Keratinocyte (primary cell): ENCODE measurements around the gene KRTAP10-6. TPM values are rescaled to one million over a fixed set of nuclear protein-coding genes. Genes with fewer than 3 reads are reported as not detected.
A peak's percentile ranks its signal among the peaks of the same experiment; 100 is the strongest.
"Not testable (repeated sequence)": the region's sequence is repeated elsewhere in the genome, so short reads cannot be mapped to it uniquely, and the experiment has no call there.

Experiments
- DNase-seq: peaks from one replicate; pipeline ENCODE4 v3.0.0-alpha.2; 2011; ENCODE audit warnings: low read depth, missing footprints, low spot score
- FAIRE-seq: peaks from 2 replicates; lab custom pipeline; 2011; peaks lifted over from hg19 to GRCh38; lab: Jason Lieb, UNC
- H2AFZ ChIP-seq: 2 replicates; pipeline ENCODE4 v1.6.0; 2012; ENCODE audit warnings: low read length, control low read depth, inconsistent platforms; ENCODE audit not compliant: control insufficient read depth
- H3K27ac ChIP-seq: 2 replicates; pipeline ENCODE4 v1.5.1; 2011; ENCODE audit warnings: low read length; ENCODE audit not compliant: control insufficient read depth, insufficient read depth
- H3K27me3 ChIP-seq: 3 replicates; pipeline ENCODE4 v1.6.0; 2011; ENCODE audit warnings: low read length; ENCODE audit not compliant: control insufficient read depth, insufficient read depth; ENCODE audit errors: extremely low read depth
- H3K36me3 ChIP-seq, 2 experiments: 2 replicates in 1 of 2; 3 replicates in 1 of 2; pipeline ENCODE4 v1.5.1; 2011; ENCODE audit warnings: low read length in 2 of 2, mild to moderate bottlenecking in 1 of 2; ENCODE audit not compliant: control insufficient read depth in 2 of 2, insufficient read depth in 2 of 2; ENCODE audit errors: extremely low read depth in 1 of 2
- H3K4me1 ChIP-seq: 3 replicates; pipeline ENCODE4 v1.5.1; 2011; ENCODE audit warnings: low read length; ENCODE audit not compliant: control insufficient read depth, insufficient read depth; ENCODE audit errors: extremely low read depth
- H3K4me2 ChIP-seq: 3 replicates; pipeline ENCODE4 v1.6.0; 2011; ENCODE audit warnings: low read depth, low read length; ENCODE audit not compliant: control insufficient read depth, insufficient read depth; ENCODE audit errors: extremely low read depth
- H3K4me3 ChIP-seq, 3 experiments: fragments of 200-600 bp in 1 of 3; sonication (generic) in 1 of 3; 2 replicates in 2 of 3; 3 replicates in 1 of 3; pipeline ENCODE4 v1.5.1; 2011 to 2016; ENCODE audit warnings: low read length in 3 of 3, mild to moderate bottlenecking in 3 of 3, control low read depth in 2 of 3, inconsistent platforms in 1 of 3, low read depth in 1 of 3, mixed read lengths in 1 of 3, mixed run types in 1 of 3, moderate library complexity in 1 of 3; ENCODE audit not compliant: control insufficient read depth in 2 of 3, insufficient read depth in 2 of 3; ENCODE audit errors: extremely low read depth in 1 of 3
- H3K79me2 ChIP-seq: 2 replicates; pipeline ENCODE4 v1.6.0; 2012; ENCODE audit warnings: low read length; ENCODE audit not compliant: control insufficient read depth, insufficient read depth
- H3K9ac ChIP-seq: 3 replicates; pipeline ENCODE4 v1.6.0; 2011; ENCODE audit warnings: low read length; ENCODE audit not compliant: control insufficient read depth, insufficient read depth; ENCODE audit errors: extremely low read depth
- H3K9me1 ChIP-seq: 3 replicates; pipeline ENCODE4 v1.6.0; 2011; ENCODE audit warnings: low read length; ENCODE audit not compliant: control insufficient read depth, insufficient read depth; ENCODE audit errors: extremely low read depth
- H3K9me3 ChIP-seq: 2 replicates; pipeline ENCODE4 v1.5.1; 2012; ENCODE audit warnings: low read depth, low read length; ENCODE audit not compliant: control insufficient read depth
- H4K20me1 ChIP-seq: 3 replicates; pipeline ENCODE4 v1.6.0; 2011; ENCODE audit warnings: low read length; ENCODE audit not compliant: control insufficient read depth, insufficient read depth; ENCODE audit errors: extremely low read depth
- CTCF ChIP-seq, 3 experiments: IDR thresholded peaks in 1 of 3; conservative IDR thresholded peaks in 1 of 3; optimal IDR thresholded peaks in 1 of 3; 2 replicates in 2 of 3; 3 replicates in 1 of 3; pipeline versions ENCODE3 to v1.5.1; 2011; ENCODE audit warnings: low read length in 3 of 3, mild to moderate bottlenecking in 3 of 3, moderate library complexity in 2 of 3, control low read depth in 1 of 3, inconsistent platforms in 1 of 3; ENCODE audit not compliant: insufficient read depth in 2 of 3; ENCODE audit errors: extremely low read depth in 1 of 3
- EZH2 ChIP-seq: IDR thresholded peaks from one replicate; pipeline ENCODE4 v1.6.1; 2012; ENCODE audit warnings: inconsistent platforms, mild to moderate bottlenecking, low read length, moderate library complexity
- dilution Hi-C: fragments of 300-500 bp; cut with MboI; formaldehyde crosslinking; loops from one replicate; pipeline ENCODE4 v1.7.0; 2020; ENCODE audit warnings: low sequenced_read_pairs; ENCODE audit not compliant: extremely low pct_ligation_motif_present
- polyA plus RNA-seq, 5 experiments: library from polyadenylated mRNA; depleted of rRNA in 3 of 5; stranded (reverse) in 3 of 5; stranded (forward) in 1 of 5; unstranded in 1 of 5; fragments of >200 nt; gene quantifications; 1 replicate in 1 of 5; 2 replicates in 3 of 5; 3 replicates in 1 of 5; pipeline versions ENCODE4 v1.2.1 to v1.2.3, GENCODE V29; 2011 to 2012; ENCODE audit warnings: missing spikeins in 2 of 5, low read depth in 1 of 5, low replicate concordance in 1 of 5

KRTAP10-6 gene
- polyA plus RNA-seq, 1 donor (not counting 4 experiments of a cell fraction or from before 2014, with no cell fraction given), result not detected

- no peak for TF ChIP-seq EZH2
- TF ChIP-seq CTCF (optimal IDR thresholded peaks at IDR 0.05 in 1 of 3, IDR thresholded peaks at IDR 0.05 in 1 of 3, conservative IDR thresholded peaks at IDR 0.05 in 1 of 3; ENCODE audit: extremely low read depth in 1 of 3, insufficient read depth in 2 of 3, low read length in 3 of 3), result peak in 1 of 3 experiments; percentile 2
- H3K36me3 ChIP-seq, result no peaks in the 10 kb centered on the region
- dilution Hi-C loops, result no loop called here
- H3K4me1 ChIP-seq, result peaks cover 22% of the 10 kb centered on the region
- no peak overlapping the region for H3K27ac ChIP-seq
- peak; percentile 1 for DNase-seq
- H3K9me1 ChIP-seq, result no peaks in the 10 kb centered on the region
- H3K9me3 ChIP-seq, result no peaks in the 10 kb centered on the region
- no peaks in the 10 kb centered on the region for H4K20me1 ChIP-seq
- H3K4me2 ChIP-seq, result peak overlapping the region; percentile 2
- H3K27me3 ChIP-seq, result peaks cover 4% of the 10 kb centered on the region
- no peak overlapping the region for H3K9ac ChIP-seq
- no peak for FAIRE-seq
- H3K79me2 ChIP-seq, result no peaks in the 10 kb centered on the region
- no peak overlapping the region for H2AFZ ChIP-seq
- no peak overlapping the region for H3K4me3 ChIP-seq
Observed at GRCh38 chr21:44550807-44551206, 41.5 kb downstream of the KRTAP10-6 start.

GRCh38 chr21:44550285-44550684 is 42.0 kb downstream of the KRTAP10-6 start:
- Histone ChIP-seq H3K4me1 (peaks cover 22% of the 10 kb centered on the region), H3K4me2 (peak overlapping the region; percentile 2)
- H3K27ac ChIP-seq, H3K9ac ChIP-seq, H3K9me3 ChIP-seq, H2AFZ ChIP-seq, DNase-seq, FAIRE-seq, H4K20me1 ChIP-seq, H3K9me1 ChIP-seq, H3K4me3 ChIP-seq, H3K79me2 ChIP-seq, dilution Hi-C loops, H3K36me3 ChIP-seq, H3K27me3 ChIP-seq: not testable (repeated sequence)
